GM15510 (cell line): ENCODE results near the gene SORCS3.

Experiments
- POLR2A ChIP-seq: IDR thresholded peaks from 3 replicates; pipeline ENCODE4 v1.6.1; 2011; ENCODE audit warnings: borderline replicate concordance; ENCODE audit not compliant: insufficient read length; ENCODE audit errors: extremely low read depth

SORCS3 gene

DNA sequence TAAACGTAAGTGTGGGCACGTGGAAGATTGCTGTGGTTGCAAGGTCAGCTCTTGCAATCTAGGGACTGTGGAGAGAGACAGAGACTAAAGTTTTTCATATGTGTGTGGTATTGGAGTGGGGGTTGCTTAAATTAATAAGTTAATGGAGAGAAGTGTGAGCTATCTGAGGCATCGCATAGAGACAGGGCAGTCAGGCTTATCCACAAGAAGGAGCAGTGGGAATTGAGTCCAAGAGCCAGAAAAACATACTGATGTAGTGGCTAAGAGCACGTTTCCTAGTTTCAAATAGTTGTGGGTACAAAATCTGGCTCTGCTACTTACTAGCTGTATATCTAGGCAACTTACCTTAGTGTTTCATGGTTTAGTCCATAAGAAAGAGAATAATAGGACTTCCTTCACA lies 65.8 kb downstream of the SORCS3 start:
- no peak for TF ChIP-seq POLR2A

DNA sequence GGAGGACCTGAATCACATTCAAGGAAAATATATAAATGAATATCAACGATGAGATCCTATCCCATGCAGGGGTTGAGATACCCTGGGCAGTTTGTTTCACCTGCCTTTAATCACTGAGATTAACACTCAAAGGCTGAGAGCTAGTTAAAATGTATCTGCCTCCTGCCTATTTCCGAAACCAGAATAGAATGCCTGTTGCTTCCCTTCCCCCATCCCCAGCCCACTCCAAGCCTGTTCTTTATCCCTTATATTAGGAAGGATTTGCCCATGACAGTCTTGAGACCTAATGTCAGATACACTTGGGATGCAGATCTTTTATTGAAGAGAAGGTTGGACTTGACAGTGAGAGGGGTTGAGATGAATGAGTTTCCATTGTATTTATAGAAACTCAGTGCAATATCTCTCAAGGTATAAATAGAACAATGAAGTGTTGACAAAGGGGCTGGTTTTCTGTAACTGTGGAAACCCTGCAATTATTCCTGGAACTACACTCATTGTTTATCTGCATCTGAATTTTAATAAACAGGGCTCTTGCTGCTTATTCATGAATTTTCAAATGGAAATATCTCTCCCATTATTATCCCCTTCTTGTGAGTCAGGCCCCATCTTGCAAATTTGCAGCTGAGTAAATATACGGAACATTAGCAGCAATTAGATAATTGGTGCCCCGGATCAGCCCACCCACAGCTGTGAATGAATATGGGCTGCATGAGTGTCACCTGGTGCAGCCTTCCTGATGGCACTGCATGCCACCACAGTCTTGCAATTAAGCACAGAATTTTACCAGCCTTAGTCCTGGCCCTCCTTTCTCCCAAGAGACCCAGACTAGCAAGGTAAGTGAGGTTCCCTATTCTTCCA lies 66.7 kb downstream of the SORCS3 start:
- TF ChIP-seq POLR2A, result no peak

DNA sequence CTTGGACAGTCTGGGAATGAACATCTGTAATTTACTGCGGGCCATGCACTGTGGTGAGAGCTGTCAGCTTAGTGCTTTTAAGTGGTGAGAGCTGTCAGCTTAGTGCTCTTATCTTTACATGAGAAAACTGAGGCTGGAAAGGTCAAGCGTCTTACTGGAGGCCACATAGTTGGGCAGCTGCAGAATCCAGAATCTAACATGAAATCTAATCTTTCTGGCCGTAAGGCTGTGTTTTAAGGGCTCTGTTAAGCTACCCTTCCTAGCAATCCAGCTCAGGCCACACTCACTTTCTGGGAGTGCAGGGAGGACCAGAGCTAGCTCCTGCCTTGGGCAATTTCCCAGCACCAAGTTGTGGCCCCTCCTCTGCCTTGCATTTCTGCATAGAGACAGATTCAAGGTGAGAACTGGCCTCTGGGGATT lies 70.2 kb downstream of the SORCS3 start:
- TF ChIP-seq POLR2A, result no peak

DNA sequence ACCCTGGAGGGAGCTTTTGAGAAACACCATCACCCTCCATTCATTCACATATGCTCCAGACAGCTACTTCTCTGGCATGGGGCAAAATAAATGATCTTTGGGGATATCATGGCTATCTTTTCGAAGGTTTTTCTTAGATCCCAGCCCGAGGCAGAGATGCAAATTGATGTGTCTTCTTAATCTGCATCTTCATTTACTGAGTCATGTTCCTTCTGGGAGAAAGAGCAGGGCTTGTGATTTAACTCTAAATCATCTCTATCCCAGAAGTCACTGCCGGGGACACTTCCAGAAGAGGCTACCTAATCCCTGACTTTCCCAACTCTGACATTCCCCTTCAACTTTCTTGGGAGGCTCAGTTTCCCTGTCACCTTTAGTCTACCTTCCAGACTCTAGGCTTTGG lies 90.1 kb downstream of the SORCS3 start:
- no peak for TF ChIP-seq POLR2A

DNA sequence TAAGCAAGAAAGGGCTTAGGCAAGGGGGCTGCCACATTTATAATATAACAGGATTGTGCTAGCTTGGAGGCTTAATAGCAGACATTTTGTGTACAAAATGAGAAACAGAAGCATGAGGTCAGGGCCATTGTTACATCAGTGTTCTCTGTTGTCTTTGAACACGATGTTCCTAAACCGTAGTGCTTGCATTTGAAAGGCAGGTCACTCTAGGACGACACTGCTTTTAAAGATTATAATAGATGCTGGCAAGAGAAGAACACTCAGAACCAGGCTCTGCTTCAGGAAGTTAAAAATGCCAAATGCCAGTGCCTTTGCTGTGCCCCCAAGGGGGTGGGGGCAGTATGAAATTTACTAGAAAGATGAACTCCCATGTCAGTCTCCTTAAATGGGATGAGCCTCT lies 91.1 kb downstream of the SORCS3 start:
- no peak for TF ChIP-seq POLR2A

DNA sequence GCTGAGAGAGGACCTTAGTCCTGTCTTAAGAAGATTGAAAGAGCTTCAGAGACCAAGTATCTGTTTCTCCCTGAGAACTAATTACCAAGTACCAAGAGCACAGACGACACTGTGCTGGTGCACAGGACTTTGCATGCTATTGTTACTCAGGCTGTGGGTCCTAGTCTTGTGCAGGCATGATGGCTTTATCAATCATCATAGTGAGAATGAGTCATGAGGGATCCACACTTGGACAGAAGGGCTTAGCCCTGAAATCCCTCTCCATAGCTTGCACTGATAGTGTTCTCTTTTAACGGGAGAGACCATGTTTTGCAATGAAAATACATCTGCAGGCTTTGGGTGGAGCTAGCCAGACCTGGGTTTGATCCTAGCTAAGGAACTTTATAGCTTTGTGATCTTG lies 93.3 kb downstream of the SORCS3 start:
- TF ChIP-seq POLR2A, result no peak

DNA sequence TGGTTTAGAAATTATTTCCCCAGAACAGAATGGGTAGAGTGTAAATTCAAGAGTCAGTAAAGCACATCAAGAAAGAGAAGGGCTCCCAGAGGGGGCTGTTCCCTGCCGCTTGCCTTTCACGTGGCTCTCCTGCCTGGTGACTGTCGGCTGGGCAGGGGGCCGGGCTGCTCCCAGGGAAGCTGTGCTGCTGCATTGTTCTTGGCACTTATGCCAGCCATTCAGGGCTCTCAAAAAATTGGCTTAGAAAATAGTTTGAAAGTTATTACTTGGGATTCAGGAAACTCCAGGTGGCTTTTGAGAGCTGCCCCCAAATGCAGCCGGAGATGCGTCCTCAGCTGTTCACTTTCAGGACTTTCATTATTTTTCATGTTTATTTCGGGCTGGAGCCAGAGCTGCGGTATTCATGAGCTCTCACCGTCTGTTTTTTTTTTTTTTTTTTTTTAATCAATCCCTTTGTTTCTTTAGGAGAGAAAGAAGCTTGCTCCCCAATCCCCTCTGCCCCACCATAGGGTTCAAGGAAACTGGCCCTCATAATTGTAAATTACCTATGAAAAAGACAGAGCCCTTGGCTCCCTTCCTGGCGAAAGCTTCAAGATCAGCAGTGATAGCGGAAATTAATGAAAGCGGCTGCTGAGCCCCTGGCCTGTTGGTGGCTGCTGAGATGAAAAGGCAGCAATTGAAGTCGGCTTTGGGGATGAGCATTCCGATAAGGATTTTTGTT lies 94.1 kb downstream of the SORCS3 start:
- no peak for TF ChIP-seq POLR2A

DNA sequence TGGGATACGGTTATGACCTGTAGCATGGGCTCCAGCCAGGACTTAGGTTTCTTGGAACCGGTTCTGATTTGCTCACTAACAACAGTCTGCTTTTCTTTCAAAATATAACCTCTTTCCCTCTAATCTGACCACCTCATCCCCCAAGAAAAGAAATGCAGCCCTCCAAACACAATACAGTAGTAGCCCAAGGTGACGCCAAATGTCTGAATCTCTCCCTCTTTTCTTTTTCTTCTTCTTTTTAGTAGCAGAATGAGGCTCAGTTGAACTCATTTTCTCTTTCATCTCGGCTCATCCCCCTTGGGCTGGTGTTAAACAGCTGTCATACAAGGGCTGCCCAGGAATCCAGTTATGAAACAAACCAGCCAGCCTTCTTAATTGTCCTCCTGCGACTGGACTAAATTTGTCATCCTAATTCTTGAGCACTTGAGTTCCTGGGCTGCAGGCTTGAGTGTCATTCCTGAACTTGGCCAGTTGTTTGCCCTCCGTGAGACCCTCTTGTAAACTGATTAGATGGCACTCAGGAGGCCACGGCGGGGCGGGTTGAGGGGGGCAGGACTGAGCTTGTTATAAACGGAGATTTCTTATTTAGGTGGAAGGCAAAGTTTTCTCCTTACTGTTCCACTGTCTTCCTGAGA lies 94.8 kb downstream of the SORCS3 start:
- no peak for TF ChIP-seq POLR2A

DNA sequence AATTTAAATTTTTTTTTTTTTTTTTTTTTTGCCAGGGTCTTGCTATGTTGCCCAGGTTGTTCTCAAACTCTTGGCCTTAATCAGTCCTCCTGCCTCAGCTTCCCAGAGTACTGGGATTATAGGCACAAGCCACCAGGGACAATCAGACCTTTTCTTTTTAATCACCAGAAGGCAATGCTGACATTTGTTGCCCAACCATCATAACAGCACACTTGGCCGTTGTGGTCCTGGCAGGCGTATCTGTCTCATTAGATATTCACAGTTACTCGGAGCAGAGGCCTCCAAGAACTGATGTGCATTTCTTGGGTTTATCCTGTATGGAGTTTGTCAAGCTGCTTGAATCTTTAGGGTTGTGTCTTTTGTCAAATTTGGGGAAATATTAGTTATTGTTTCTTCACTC lies 100.0 kb downstream of the SORCS3 start:
- TF ChIP-seq POLR2A, result no peak

DNA sequence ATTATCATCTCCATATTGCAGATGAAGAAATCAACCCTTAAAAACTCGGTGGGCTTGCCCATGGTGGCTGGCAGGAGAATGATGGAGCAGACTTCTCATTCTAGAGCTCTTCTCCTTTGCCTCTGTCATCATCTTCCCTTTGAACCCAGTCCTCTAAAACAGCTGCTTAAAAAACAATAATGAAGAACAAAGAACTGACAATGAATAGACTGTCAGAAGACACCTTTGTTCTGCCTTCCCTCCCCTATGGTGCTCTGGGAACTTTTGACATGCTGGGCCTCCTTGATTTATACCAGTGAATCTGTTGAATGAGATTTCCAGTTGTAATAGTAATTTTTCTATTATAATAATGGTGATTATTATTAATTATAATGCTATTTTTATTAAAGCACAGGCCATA lies 103.0 kb downstream of the SORCS3 start:
- no peak for TF ChIP-seq POLR2A

DNA sequence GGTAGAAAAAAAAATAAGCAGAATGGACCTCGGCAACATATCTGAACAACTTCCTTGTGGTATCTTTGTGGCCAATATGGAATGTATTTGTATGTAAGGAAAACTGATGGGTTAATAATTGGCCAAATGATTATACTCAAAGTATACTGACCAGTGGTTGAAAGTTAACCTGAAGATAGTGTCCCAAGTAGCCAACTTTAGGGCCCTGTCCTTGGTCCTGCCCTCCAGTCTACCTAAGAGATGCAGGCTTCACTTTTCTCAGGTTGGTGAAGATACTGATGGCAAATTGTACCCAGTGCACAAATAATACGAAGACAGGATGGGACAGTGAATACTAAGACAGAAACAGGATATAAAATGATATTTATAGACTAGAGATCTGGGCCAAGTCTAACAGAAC lies 109.2 kb downstream of the SORCS3 start:
- TF ChIP-seq POLR2A, result no peak

DNA sequence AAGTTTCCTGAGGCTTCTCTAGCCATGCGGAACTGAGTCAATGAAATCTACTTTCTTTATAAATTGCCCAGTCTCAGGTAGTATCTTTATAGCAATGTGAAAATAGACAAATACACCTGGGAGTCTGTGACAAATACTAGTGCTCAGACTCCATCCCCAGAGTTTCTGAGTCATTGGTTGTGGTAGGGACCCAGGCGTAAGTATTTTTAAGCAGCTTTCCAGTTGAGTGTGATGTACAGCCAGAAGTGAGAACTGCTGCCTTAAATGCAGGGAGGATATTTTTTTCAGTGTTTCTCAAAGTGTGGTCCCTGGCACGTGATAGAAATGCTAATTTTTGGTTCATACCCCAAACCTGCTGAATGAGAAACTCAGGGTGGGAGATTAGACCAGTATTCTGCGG lies 121.7 kb downstream of the SORCS3 start:
- no peak for TF ChIP-seq POLR2A

DNA sequence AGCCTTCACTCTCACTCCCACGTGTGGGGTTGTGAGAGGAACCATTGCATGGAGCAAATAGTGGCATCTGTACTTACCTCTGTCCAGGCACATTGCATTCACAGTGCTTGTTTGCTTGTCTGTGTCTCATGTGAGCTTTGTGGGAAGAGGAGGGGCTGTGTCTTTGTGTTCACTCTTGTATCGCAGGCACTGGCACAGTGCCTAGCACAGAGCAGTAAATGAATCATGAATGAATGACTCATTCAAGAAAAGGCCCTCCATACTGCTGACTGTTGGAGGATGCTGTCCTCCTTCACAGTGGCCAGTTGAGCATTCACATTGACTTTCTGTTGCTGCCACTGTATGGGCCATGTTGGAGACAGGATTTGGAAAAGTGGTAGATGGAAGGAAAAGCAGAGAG lies 125.3 kb downstream of the SORCS3 start:
- no peak for TF ChIP-seq POLR2A

DNA sequence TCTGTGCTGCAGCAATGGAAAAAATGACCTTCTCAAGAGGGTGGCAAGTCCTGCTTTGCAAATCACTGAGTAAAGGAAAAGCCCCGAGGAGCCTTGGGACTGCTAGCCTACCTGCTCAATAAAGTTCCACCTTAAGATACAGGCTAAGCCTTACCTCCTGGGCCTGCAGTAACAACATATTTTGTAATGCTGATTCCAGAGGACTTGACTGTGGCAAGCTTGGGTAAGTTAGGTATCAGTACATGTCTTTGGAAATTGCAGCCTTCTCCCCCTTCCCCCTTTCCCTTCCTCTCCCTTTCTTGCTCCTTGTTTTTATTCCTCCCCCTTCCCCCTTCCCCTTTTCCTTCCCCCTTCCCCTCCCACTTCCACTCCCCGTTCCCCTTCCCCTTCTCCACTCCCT lies 126.2 kb downstream of the SORCS3 start:
- TF ChIP-seq POLR2A, result no peak

DNA sequence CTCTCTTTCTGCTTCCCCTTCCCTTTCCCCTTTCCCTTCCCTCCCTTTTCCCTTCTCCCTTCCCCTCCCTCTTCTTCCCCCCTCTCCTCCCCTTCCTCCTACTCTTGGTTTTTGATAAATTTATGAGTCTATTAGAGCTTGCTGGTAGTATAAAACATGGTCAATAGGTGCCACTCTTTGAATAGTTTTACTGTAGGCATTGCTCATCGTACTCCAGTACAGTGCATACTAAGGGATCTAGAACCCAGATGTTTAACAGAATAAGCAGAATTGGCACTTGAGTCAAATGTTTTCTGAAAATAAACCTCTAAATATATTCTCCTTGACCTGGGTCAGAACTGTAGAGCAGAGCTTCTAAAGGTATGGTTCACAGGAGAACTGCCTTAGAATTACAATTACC lies 126.7 kb downstream of the SORCS3 start:
- no peak for TF ChIP-seq POLR2A
